Adipocyte (in vitro differentiated cells): ENCODE measurements around the gene SHROOM1.

ENCODE experiments used
- DNase-seq: peaks from one replicate; pipeline ENCODE4 v3.0.0-alpha.2; 2015; ENCODE audit warnings: low read depth
- H3K27me3 ChIP-seq: replicated peaks from 2 replicates; pipeline ENCODE4 v1.7.0; 2013; ENCODE audit warnings: mild to moderate bottlenecking, low read length, moderate library complexity; ENCODE audit not compliant: control insufficient read depth, insufficient read depth
- H3K36me3 ChIP-seq: 2 replicates; pipeline ENCODE4 v1.7.0; 2013; ENCODE audit warnings: low read length, mild to moderate bottlenecking, moderate library complexity; ENCODE audit not compliant: control insufficient read depth, insufficient read depth, severe bottlenecking
- H3K4me1 ChIP-seq: 2 replicates; pipeline ENCODE4 v1.7.0; 2013; ENCODE audit warnings: mild to moderate bottlenecking, low read length, moderate library complexity; ENCODE audit not compliant: control insufficient read depth, insufficient read depth
- H3K4me3 ChIP-seq: 2 replicates; pipeline ENCODE4 v1.7.0; 2013; ENCODE audit warnings: mild to moderate bottlenecking, low read length, moderate library complexity
- H3K9ac ChIP-seq: 2 replicates; pipeline ENCODE4 v1.7.0; 2013; ENCODE audit warnings: mild to moderate bottlenecking, low read length, moderate library complexity
- H3K9me3 ChIP-seq: 2 replicates; pipeline ENCODE4 v1.7.0; 2013; ENCODE audit warnings: mild to moderate bottlenecking, low read length, moderate library complexity; ENCODE audit not compliant: control insufficient read depth

The SHROOM1 gene

GRCh38 chr5:132850066-132850465 is 19.6 kb upstream of the SHROOM1 start:
- peak; percentile 43 for DNase-seq
- Histone ChIP-seq H3K4me1 (peaks cover 7% of the 10 kb centered on the region), H3K36me3 (no peaks in the 10 kb centered on the region), H3K9ac (no peak overlapping the region), H3K4me3 (no peak overlapping the region), H3K27me3 (no peaks in the 10 kb centered on the region), H3K9me3 (no peaks in the 10 kb centered on the region)

- H3K4me1 ChIP-seq = peaks cover 7% of the 10 kb centered on the region
- H3K9me3 ChIP-seq = no peaks in the 10 kb centered on the region
- no peak overlapping the region for H3K9ac ChIP-seq
- DNase-seq = peak; percentile 27
- H3K4me3 ChIP-seq = no peak overlapping the region
- no peaks in the 10 kb centered on the region for H3K36me3 ChIP-seq
- no peaks in the 10 kb centered on the region for H3K27me3 ChIP-seq
Measured at GRCh38 chr5:132849347-132849746, 18.9 kb upstream of the SHROOM1 start.

GRCh38 chr5:132848270-132848669 is 17.8 kb upstream of the SHROOM1 start:
- Histone ChIP-seq H3K9me3 (no peaks in the 10 kb centered on the region), H3K36me3 (no peaks in the 10 kb centered on the region), H3K4me3 (no peak overlapping the region), H3K4me1 (peaks cover 7% of the 10 kb centered on the region), H3K27me3 (no peaks in the 10 kb centered on the region), H3K9ac (no peak overlapping the region)
- DNase-seq = no peak

GRCh38 chr5:132841305-132841704 is 10.9 kb upstream of the SHROOM1 start:
- no peak overlapping the region for H3K4me3 ChIP-seq
- no peaks in the 10 kb centered on the region for H3K27me3 ChIP-seq
- peak; percentile 75 for DNase-seq
- no peaks in the 10 kb centered on the region for H3K9me3 ChIP-seq
- no peak overlapping the region for H3K9ac ChIP-seq
- H3K36me3 ChIP-seq = no peaks in the 10 kb centered on the region
- H3K4me1 ChIP-seq = peaks cover 31% of the 10 kb centered on the region

GRCh38 chr5:132840896-132841295 is 10.4 kb upstream of the SHROOM1 start:
- Histone ChIP-seq H3K9me3 (no peaks in the 10 kb centered on the region), H3K36me3 (no peaks in the 10 kb centered on the region), H3K4me1 (peaks cover 31% of the 10 kb centered on the region), H3K27me3 (no peaks in the 10 kb centered on the region), H3K4me3 (no peak overlapping the region), H3K9ac (no peak overlapping the region)
- no peak for DNase-seq

- no peak for DNase-seq
- H3K4me1 ChIP-seq = peaks cover 31% of the 10 kb centered on the region
- H3K9ac ChIP-seq = no peak overlapping the region
- H3K36me3 ChIP-seq = no peaks in the 10 kb centered on the region
- H3K27me3 ChIP-seq = no peaks in the 10 kb centered on the region
- H3K9me3 ChIP-seq = no peaks in the 10 kb centered on the region
- no peak overlapping the region for H3K4me3 ChIP-seq
Measured at GRCh38 chr5:132840313-132840712, 9.9 kb upstream of the SHROOM1 start.

GRCh38 chr5:132839426-132840301 is 9.2 kb upstream of the SHROOM1 start:
- DNase-seq = peak; percentile 77
- H3K4me3 ChIP-seq = no peak overlapping the region
- H3K9me3 ChIP-seq = no peaks in the 10 kb centered on the region

GRCh38 chr5:132838516-132839282 is 8.3 kb upstream of the SHROOM1 start:
- Histone ChIP-seq H3K9me3 (no peaks in the 10 kb centered on the region), H3K27me3 (no peaks in the 10 kb centered on the region), H3K4me3 (no peak overlapping the region), H3K9ac (no peak overlapping the region), H3K4me1 (peaks cover 31% of the 10 kb centered on the region), H3K36me3 (no peaks in the 10 kb centered on the region)
- DNase-seq = no peak

More at GRCh38 chr5:132839426-132840301, 9.2 kb upstream of the SHROOM1 start:
- Histone ChIP-seq H3K27me3 (no peaks in the 10 kb centered on the region), H3K36me3 (no peaks in the 10 kb centered on the region), H3K4me1 (peaks cover 31% of the 10 kb centered on the region), H3K9ac (peak overlapping the region; percentile 7)

- Histone ChIP-seq H3K4me1 (peaks cover 31% of the 10 kb centered on the region), H3K36me3 (no peaks in the 10 kb centered on the region), H3K9me3 (no peaks in the 10 kb centered on the region), H3K9ac (no peak overlapping the region), H3K27me3 (no peaks in the 10 kb centered on the region), H3K4me3 (no peak overlapping the region)
- DNase-seq = no peak
Measured at GRCh38 chr5:132837868-132838267, 7.4 kb upstream of the SHROOM1 start.

- Histone ChIP-seq H3K9ac (no peak overlapping the region), H3K27me3 (no peaks in the 10 kb centered on the region), H3K4me1 (peaks cover 31% of the 10 kb centered on the region), H3K4me3 (no peak overlapping the region), H3K36me3 (no peaks in the 10 kb centered on the region), H3K9me3 (no peaks in the 10 kb centered on the region)
- DNase-seq = no peak
Measured at GRCh38 chr5:132836852-132837251, 6.4 kb upstream of the SHROOM1 start.

- DNase-seq = no peak
- Histone ChIP-seq H3K36me3 (no peaks in the 10 kb centered on the region), H3K27me3 (no peaks in the 10 kb centered on the region), H3K9me3 (no peaks in the 10 kb centered on the region), H3K4me1 (peaks cover 12% of the 10 kb centered on the region), H3K4me3 (no peak overlapping the region), H3K9ac (no peak overlapping the region)
Measured at GRCh38 chr5:132834057-132834456, 3.6 kb upstream of the SHROOM1 start.
